Large intestine (tissue), 3 donors: Measurements from ENCODE around the gene NHLRC2. TPM values are rescaled to one million over a fixed set of nuclear protein-coding genes. Genes with fewer than 3 reads are reported as not detected.

Experiments used
- DNase-seq, 2 donors: peaks; one replicate each; pipeline versions ENCODE4 v3.0.0 to v3.0.0-alpha.2; 2013
- H3K27ac ChIP-seq: one replicate; pipeline ENCODE4 v1.5.1; 2013; ENCODE audit warnings: low read length
- H3K27me3 ChIP-seq: 2 replicates; pipeline ENCODE4 v1.6.1; 2013; ENCODE audit warnings: low read length; ENCODE audit not compliant: control insufficient read depth, insufficient read depth
- H3K36me3 ChIP-seq: 2 replicates; pipeline ENCODE4 v1.6.1; 2013; ENCODE audit warnings: low read length; ENCODE audit not compliant: control insufficient read depth, insufficient read depth
- H3K4me1 ChIP-seq: one replicate; pipeline ENCODE4 v1.6.1; 2013; ENCODE audit warnings: low read length; ENCODE audit not compliant: control insufficient read depth, insufficient read depth
- H3K4me3 ChIP-seq: one replicate; pipeline ENCODE4 v1.5.1; 2013; ENCODE audit warnings: low read length
- H3K9me3 ChIP-seq: one replicate; pipeline ENCODE4 v1.6.1; 2013; ENCODE audit warnings: mild to moderate bottlenecking, low read depth, low read length, moderate library complexity; ENCODE audit not compliant: control insufficient read depth
- WGBS: methylation state at CpG from one replicate; pipeline ENCODE4 v1.1.5; 2013; ENCODE audit warnings: low lambda C conversion rate; ENCODE audit not compliant: insufficient coverage; 5-methylcytosine and 5-hydroxymethylcytosine counted together
- polyA plus RNA-seq: library from polyadenylated mRNA; unstranded; fragments of 120-200 nt; gene quantifications from one replicate; pipeline ENCODE4 v1.2.1, GENCODE V29; 2013

The NHLRC2 gene
- polyA plus RNA-seq, 1 donor: 19.1 TPM

DNA sequence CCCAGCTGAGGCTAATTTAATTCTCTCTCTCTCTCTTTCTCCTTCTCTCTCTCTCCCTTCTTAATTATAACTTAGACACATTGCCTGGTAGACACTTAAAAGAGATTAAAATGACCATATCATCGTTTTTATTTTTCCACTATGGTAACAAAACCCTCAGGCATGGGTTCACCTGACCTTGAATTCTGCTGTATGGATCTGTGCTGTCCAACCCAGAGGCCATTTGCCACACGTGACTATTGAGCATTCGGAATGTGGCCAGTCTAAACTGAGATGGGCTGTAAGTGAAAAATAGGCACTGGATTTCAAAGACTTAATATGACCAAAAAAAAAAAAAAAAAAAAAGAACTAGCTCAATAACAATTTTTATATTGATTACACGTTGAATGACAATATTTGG is 93.6 kb downstream of the NHLRC2 start:
- Histone ChIP-seq H3K36me3 (no peaks in the 10 kb centered on the region), H3K4me3 (no peak overlapping the region), H3K9me3 (no peaks in the 10 kb centered on the region), H3K4me1 (peaks cover 29% of the 10 kb centered on the region), H3K27ac (peak overlapping the region; percentile 60), H3K27me3 (no peaks in the 10 kb centered on the region)
- WGBS: no CpG with 5 or more reads among the region's 4 CpGs
- DNase-seq: no peak

DNA sequence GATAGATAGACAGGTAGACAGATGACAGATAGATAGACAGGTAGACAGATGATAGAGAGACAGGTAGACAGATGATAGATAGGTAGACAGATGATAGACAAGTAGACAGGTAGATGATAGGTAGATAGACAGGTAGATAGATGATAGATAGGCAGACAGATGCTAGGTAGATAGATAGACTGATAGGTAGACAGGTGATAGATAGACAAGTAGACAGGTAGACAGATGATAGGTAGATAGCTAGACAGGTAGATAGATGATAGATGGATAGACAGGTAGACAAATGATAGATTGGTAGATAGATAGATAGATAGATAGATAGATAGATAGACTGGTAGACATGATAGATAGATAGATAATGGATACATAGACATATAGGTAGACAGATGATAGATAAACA is 95.8 kb downstream of the NHLRC2 start:
- Histone ChIP-seq H3K4me3 (no peak overlapping the region), H3K9me3 (peaks cover 4% of the 10 kb centered on the region), H3K27ac (no peak overlapping the region), H3K27me3 (no peaks in the 10 kb centered on the region), H3K4me1 (peaks cover 22% of the 10 kb centered on the region), H3K36me3 (no peaks in the 10 kb centered on the region)
- no peak for DNase-seq

DNA sequence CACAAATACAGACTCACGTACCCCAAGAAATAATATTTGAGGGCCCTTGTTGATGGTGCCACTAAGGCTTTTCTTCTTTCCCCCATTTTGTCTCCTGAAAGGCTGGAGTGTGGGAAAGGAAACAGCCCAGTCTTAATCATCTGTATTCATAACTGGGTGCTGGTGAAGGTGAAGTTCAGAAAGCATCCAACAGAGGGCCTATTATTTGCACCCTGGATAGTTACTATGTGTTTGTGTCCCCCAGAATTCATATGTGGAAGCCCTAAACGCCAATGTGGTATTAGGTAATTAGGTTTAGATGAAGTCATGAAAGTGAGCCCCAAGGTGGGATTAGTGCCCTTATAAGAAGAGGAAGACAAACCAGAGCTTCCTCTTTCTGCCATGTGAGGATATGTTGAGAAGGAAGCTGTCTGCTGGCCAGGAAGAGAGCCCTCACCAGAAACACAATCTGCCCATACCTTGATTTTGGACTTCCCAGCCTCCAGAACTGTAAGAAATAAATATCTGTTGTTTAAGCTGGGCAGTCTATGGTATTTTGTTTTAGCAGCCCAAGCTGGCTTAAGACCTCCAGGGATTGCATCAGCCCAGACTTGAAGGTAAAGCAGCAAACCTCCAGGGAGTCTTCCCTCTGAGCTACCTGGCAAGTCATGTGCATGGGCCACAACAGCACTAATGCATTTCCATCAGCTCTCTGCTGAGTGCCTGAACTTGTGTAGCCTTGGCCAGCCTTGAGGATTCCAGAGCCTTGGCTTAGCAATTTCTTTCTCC is 99.2 kb downstream of the NHLRC2 start:
- no CpG with 5 or more reads among the region's 2 CpGs for WGBS
- H3K36me3 ChIP-seq: no peaks in the 10 kb centered on the region
- DNase-seq: no peak
- H3K27ac ChIP-seq: no peak overlapping the region
- no peak overlapping the region for H3K4me3 ChIP-seq
- H3K27me3 ChIP-seq: no peaks in the 10 kb centered on the region
- H3K4me1 ChIP-seq: peaks cover 19% of the 10 kb centered on the region
- peaks cover 4% of the 10 kb centered on the region for H3K9me3 ChIP-seq

GRCh38 chr10:113954409-113954808 is 99.9 kb downstream of the NHLRC2 start:
- Histone ChIP-seq H3K4me1 (peaks cover 26% of the 10 kb centered on the region), H3K27ac (no peak overlapping the region), H3K9me3 (peaks cover 4% of the 10 kb centered on the region), H3K36me3 (no peaks in the 10 kb centered on the region), H3K4me3 (no peak overlapping the region), H3K27me3 (no peaks in the 10 kb centered on the region)
- DNase-seq: no peak
- 83% methylated on average over 1 of the region's 1 CpG for WGBS

DNA sequence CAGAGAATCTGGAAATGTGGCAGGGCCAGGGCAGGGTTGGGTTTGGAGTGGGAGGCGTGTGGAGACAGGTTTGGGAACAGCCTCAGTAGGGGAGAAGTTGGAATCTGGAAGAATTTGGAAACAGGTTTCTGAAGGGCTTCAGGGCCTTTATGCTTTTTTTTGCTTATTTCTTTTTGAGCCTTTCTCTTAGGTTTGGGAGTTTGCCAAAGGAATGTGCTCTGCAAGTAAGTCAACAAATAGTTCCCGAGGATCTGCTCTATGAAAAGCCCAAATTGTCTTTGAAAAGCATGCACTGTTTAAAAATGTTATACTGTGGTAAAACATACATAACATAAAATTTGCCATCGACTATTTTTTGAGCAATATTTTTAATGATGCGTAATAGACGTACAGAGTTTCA is 102.6 kb downstream of the NHLRC2 start:
- Histone ChIP-seq H3K9me3 (peaks cover 4% of the 10 kb centered on the region), H3K4me1 (peaks cover 51% of the 10 kb centered on the region), H3K4me3 (no peak overlapping the region), H3K27ac (no peak overlapping the region), H3K36me3 (no peaks in the 10 kb centered on the region), H3K27me3 (no peaks in the 10 kb centered on the region)
- no peak for DNase-seq
- WGBS: 100% methylated on average over 1 of the region's 5 CpGs

- peak; percentile 89 to 96 for DNase-seq
- Histone ChIP-seq H3K4me1 (peaks cover 58% of the 10 kb centered on the region), H3K27ac (peak overlapping the region; percentile 93), H3K27me3 (no peaks in the 10 kb centered on the region), H3K9me3 (peaks cover 3% of the 10 kb centered on the region), H3K36me3 (no peaks in the 10 kb centered on the region), H3K4me3 (no peak overlapping the region)
- WGBS: no CpG with 5 or more reads among the region's 11 CpGs
These were observed 104.3 kb downstream of the NHLRC2 start for GRCh38 chr10:113958631-113959382.

- WGBS: 72% methylated on average over 2 of the region's 6 CpGs
- H3K4me3 ChIP-seq: no peak overlapping the region
- peaks cover 58% of the 10 kb centered on the region for H3K4me1 ChIP-seq
- no peaks in the 10 kb centered on the region for H3K9me3 ChIP-seq
- peak overlapping the region; percentile 93 for H3K27ac ChIP-seq
- DNase-seq: peak; percentile 53 to 82
- no peaks in the 10 kb centered on the region for H3K27me3 ChIP-seq
- no peaks in the 10 kb centered on the region for H3K36me3 ChIP-seq
These were observed 104.9 kb downstream of the NHLRC2 start for GRCh38 chr10:113959383-113959760.

DNA sequence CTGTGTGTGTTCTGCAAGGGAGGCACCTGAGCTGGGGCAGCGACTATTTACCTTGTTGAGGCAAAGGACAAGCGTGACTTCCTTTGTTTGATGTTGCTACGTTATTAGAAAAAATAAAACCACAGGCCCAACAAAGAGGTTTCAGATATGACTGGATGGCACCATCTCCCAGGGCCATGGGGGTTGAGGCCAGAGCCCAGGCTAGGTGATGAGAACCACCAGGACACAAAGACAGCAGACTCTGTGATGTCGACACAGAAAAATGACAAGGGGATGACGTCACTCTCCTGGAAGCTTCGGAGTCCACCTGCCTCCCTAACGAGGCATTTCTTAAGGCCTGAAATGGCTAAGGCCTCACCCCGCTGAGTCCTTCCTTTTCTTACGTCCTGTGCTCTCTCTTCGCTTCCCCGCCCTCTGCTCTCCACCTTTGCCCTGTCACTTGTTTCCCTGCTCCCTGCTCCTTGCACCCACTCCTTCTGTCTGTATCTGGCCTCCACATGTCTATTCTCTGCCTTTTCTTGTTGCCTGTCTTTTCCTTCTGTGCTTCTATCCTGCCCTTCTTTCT is 106.2 kb downstream of the NHLRC2 start:
- Histone ChIP-seq H3K27ac (peak overlapping the region; percentile 93), H3K4me3 (peak overlapping the region; percentile 0), H3K4me1 (peaks cover 58% of the 10 kb centered on the region), H3K27me3 (no peaks in the 10 kb centered on the region), H3K36me3 (no peaks in the 10 kb centered on the region), H3K9me3 (no peaks in the 10 kb centered on the region)
- 46% methylated on average over 4 of the region's 11 CpGs for WGBS
- peak; percentile 90 to 99 for DNase-seq

DNA sequence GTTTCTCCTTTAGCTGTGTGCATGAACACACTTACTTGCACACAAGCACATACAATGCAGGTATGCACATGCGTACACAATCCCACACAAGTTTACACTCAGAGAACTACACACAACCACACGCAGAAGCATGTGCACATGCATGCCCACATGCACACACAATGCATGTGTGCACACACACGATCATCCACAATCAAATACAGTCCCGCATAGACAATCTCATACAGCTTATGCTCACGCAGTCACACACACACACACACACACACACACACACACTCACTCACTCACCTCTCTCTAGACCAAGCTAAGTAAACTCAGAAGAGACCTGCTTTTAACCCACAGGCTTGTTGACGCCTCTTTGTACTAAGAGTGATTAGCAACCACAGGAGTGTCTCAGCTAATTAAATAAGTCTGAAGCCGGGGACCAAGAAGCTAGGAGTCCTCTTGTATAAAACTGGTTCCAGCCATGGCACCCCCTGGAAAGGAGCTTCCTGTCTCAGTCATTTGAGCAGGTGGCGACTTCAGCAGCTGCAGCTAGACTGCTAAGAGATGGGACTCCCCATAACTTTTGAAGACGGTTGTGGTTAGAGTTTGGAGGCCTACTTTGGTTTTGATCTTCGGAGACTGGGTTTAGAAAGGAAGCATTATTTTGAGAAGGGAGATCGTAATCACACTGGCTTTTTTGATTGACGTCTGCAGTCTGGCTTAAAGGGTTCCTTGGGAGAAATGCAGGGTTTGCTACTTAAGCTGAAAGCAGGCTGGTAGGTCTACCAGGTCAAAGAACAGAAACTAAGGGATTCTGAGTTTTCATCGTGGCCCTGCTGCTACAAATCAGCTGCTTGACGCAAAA is 106.9 kb downstream of the NHLRC2 start:
- peaks cover 58% of the 10 kb centered on the region for H3K4me1 ChIP-seq

DNA sequence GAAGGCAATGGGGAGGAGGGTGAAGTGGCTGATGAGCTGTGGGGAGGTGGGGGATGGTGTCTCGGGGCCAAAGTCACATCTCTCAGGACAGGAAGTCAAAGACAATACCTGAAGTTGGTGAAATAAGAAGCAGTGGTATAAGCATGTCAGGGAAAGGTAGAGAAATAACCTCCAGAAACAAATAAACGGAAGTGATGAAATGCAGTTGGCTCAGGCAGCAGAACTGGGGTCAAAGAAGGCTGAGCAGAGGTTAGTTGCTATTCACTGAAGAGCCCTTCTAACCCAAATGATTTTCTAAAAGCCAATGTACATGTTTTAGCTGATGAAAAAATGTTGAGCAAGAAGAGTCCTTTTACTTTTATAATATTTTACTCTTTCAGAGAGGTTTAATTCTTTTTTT is 110.6 kb downstream of the NHLRC2 start:
- H3K27me3 ChIP-seq: no peaks in the 10 kb centered on the region
- H3K9me3 ChIP-seq: no peaks in the 10 kb centered on the region
- no CpG with 5 or more reads among the region's 2 CpGs for WGBS
- H3K4me1 ChIP-seq: peaks cover 26% of the 10 kb centered on the region
- H3K4me3 ChIP-seq: no peak overlapping the region
- no peaks in the 10 kb centered on the region for H3K36me3 ChIP-seq
- H3K27ac ChIP-seq: no peak overlapping the region
- DNase-seq: peak in 1 of 2 donors; percentile 52

More for the DNA sequence above, 106.9 kb downstream of the NHLRC2 start:
- H3K27ac ChIP-seq: peak overlapping the region; percentile 93
- no peaks in the 10 kb centered on the region for H3K27me3 ChIP-seq
- H3K36me3 ChIP-seq: no peaks in the 10 kb centered on the region
- no peak overlapping the region for H3K4me3 ChIP-seq
- DNase-seq: peak; percentile 29 to 58
- 41% methylated on average over 3 of the region's 14 CpGs for WGBS
- no peaks in the 10 kb centered on the region for H3K9me3 ChIP-seq
